WTC11 (cell line): ENCODE measurements around the gene IL16. TPM values are rescaled to one million over a fixed set of nuclear protein-coding genes. Genes with fewer than 3 reads are reported as not detected.

Experiments
- ATAC-seq: fragments of 200-7000 bp; cut with Tn5 transposase; 2 replicates; pipeline ENCODE4 v1.10.0; 2021; ENCODE audit warnings: mild to moderate bottlenecking, moderate library complexity
- CTCF ChIA-PET: fragments of 300-600 bp; sonication (Branson Sonifier 250); formaldehyde crosslinking; loops from one replicate; lab custom pipeline; 2021; ENCODE audit warnings: antibody characterized with exemption; lab: Charles Lee
- POLR2A ChIA-PET: fragments of 350-600 bp; sonication (Branson Sonifier 250); formaldehyde crosslinking; loops from one replicate; lab custom pipeline; 2021; ENCODE audit warnings: antibody characterized with exemption; lab: Charles Lee
- DNase-seq: peaks from one replicate; pipeline ENCODE4 v3.0.0; 2021; ENCODE audit warnings: low spot score
- H3K27ac Mint-ChIP-seq: 2 replicates; pipeline ENCODE4 v1.8.0; 2021; ENCODE audit warnings: mixed read lengths
- H3K27me3 Mint-ChIP-seq: 2 replicates; pipeline ENCODE4 v1.8.0; 2021; ENCODE audit warnings: low read depth, mild to moderate bottlenecking, moderate library complexity, mixed read lengths
- H3K36me3 Mint-ChIP-seq: 2 replicates; pipeline ENCODE4 v1.8.0; 2021; ENCODE audit warnings: mixed read lengths
- H3K4me1 Mint-ChIP-seq: 2 replicates; pipeline ENCODE4 v1.8.0; 2022; ENCODE audit warnings: mixed read lengths
- H3K4me3 Mint-ChIP-seq: 2 replicates; pipeline ENCODE4 v1.8.0; 2021; ENCODE audit warnings: mild to moderate bottlenecking, moderate library complexity, mixed read lengths
- H3K9me3 Mint-ChIP-seq: 2 replicates; pipeline ENCODE4 v1.8.0; 2021; ENCODE audit warnings: mixed read lengths
- ARID4B ChIP-seq: sonication (generic); formaldehyde crosslinking; IDR thresholded peaks from 2 replicates; pipeline ENCODE4 v1.8.0; 2023; ENCODE audit warnings: missing genetic modification reagents, mild to moderate bottlenecking, borderline replicate concordance
- CREM ChIP-seq: sonication (generic); formaldehyde crosslinking; IDR thresholded peaks from 2 replicates; pipeline ENCODE4 v1.8.1; 2022; ENCODE audit warnings: mild to moderate bottlenecking, missing genetic modification reagents, moderate library complexity
- E2F4 ChIP-seq: sonication (generic); formaldehyde crosslinking; IDR thresholded peaks from 2 replicates; pipeline ENCODE4 v1.8.1; 2022; ENCODE audit warnings: low read depth, mild to moderate bottlenecking, moderate library complexity, missing genetic modification reagents, borderline replicate concordance
- EMX1 ChIP-seq: fragments of 250-450 bp; sonication (Bioruptor Pico); IDR thresholded peaks from 2 replicates; pipeline ENCODE4 v1.8.0; 2021; ENCODE audit warnings: mild to moderate bottlenecking
- ESRRA ChIP-seq: sonication (generic); formaldehyde crosslinking; IDR thresholded peaks from 2 replicates; pipeline ENCODE4 v1.8.1; 2022; ENCODE audit warnings: mild to moderate bottlenecking, missing genetic modification reagents, borderline replicate concordance
- FOXJ3 ChIP-seq: sonication (generic); formaldehyde crosslinking; IDR thresholded peaks from 2 replicates; pipeline ENCODE4 v1.9.0; 2021; ENCODE audit warnings: missing genetic modification reagents, mild to moderate bottlenecking, borderline replicate concordance
- IRF2 ChIP-seq: sonication (generic); formaldehyde crosslinking; IDR thresholded peaks from 2 replicates; pipeline ENCODE4 v1.8.0; 2022; ENCODE audit warnings: low read depth, missing genetic modification reagents, borderline replicate concordance
- JAZF1 ChIP-seq: fragments of 250-450 bp; sonication (Bioruptor Pico); IDR thresholded peaks from 2 replicates; pipeline ENCODE4 v1.9.0; 2021; ENCODE audit warnings: moderate library complexity, mild to moderate bottlenecking, inconsistent platforms
- NR2C2 ChIP-seq: sonication (generic); formaldehyde crosslinking; IDR thresholded peaks from 2 replicates; pipeline ENCODE4 v1.8.0; 2022; ENCODE audit warnings: mild to moderate bottlenecking, missing genetic modification reagents
- RORB ChIP-seq: fragments of 250-450 bp; sonication (Bioruptor Pico); IDR thresholded peaks from 2 replicates; pipeline ENCODE4 v1.9.0; 2021; ENCODE audit warnings: mild to moderate bottlenecking
- SMAD3 ChIP-seq: sonication (generic); formaldehyde crosslinking; IDR thresholded peaks from 2 replicates; pipeline ENCODE4 v1.8.0; 2022; ENCODE audit warnings: missing genetic modification reagents, mild to moderate bottlenecking, borderline replicate concordance
- SMAD4 ChIP-seq: sonication (generic); formaldehyde crosslinking; IDR thresholded peaks from 2 replicates; pipeline ENCODE4 v1.8.0; 2022; ENCODE audit warnings: mild to moderate bottlenecking, missing genetic modification reagents
- SOX15 ChIP-seq: fragments of 250-450 bp; sonication (Bioruptor Pico); IDR thresholded peaks from 2 replicates; pipeline ENCODE4 v1.9.0; 2021; ENCODE audit warnings: mild to moderate bottlenecking
- SP1 ChIP-seq: sonication (generic); formaldehyde crosslinking; conservative IDR thresholded peaks from 2 replicates; pipeline ENCODE4 v1.8.1; 2022; ENCODE audit warnings: missing genetic modification reagents
- TCF7 ChIP-seq: sonication (generic); formaldehyde crosslinking; IDR thresholded peaks from 2 replicates; pipeline ENCODE4 v1.8.0; 2022; ENCODE audit warnings: mild to moderate bottlenecking, low read depth, missing genetic modification reagents, moderate library complexity
- TP53 ChIP-seq: sonication (generic); formaldehyde crosslinking; IDR thresholded peaks from 2 replicates; pipeline ENCODE4 v1.8.1; 2023; ENCODE audit warnings: mild to moderate bottlenecking, missing genetic modification reagents
- ZBTB43 ChIP-seq: sonication (generic); formaldehyde crosslinking; IDR thresholded peaks from 2 replicates; pipeline ENCODE4 v1.8.1; 2023; ENCODE audit warnings: mild to moderate bottlenecking, missing genetic modification reagents
- ZNF219 ChIP-seq: sonication (generic); formaldehyde crosslinking; IDR thresholded peaks from 2 replicates; pipeline ENCODE4 v1.8.0; 2023; ENCODE audit warnings: missing genetic modification reagents, mild to moderate bottlenecking, borderline replicate concordance
- total RNA-seq: library from RNA; stranded (reverse); gene quantifications from 3 replicates; pipeline ENCODE4 v1.2.3, GENCODE V29; 2021
- TF ChIP-seq, protein P1 (sequence below): sonication (generic); formaldehyde crosslinking; IDR thresholded peaks from 2 replicates; pipeline ENCODE4 v1.8.0; 2022; ENCODE audit warnings: mild to moderate bottlenecking, missing genetic modification reagents

IL16 gene
- total RNA-seq, 1 experiment from 2014 or later, result 0.61 TPM

- POLR2A ChIA-PET, result no interaction called here
- Mint-ChIP-seq H3K4me3 (no peak overlapping the region), H3K9me3 (no peaks in the 10 kb centered on the region), H3K36me3 (peaks cover 16% of the 10 kb centered on the region)
- CTCF ChIA-PET, result no interaction called here
- DNase-seq, result no peak
- TF ChIP-seq ZBTB43 (CRISPR knock-in tag) (no peak), JAZF1 (CRISPR knock-in tag) (no peak), RORB (CRISPR knock-in tag) (no peak), IRF2 (no peak), TP53 (no peak), CREM (CRISPR knock-in tag) (no peak), SP1 (CRISPR knock-in tag) (no peak), FOXJ3 (no peak), ARID4B (CRISPR knock-in tag) (no peak), SOX15 (CRISPR knock-in tag) (no peak), TCF7 (CRISPR knock-in tag) (no peak)
- TF ChIP-seq, all 79 proteins: peak for 0
- no peak for ATAC-seq
- Mint-ChIP-seq H3K27me3 (no peaks in the 10 kb centered on the region; the same call in 1 of the 2 replicates), H3K4me1 (no peaks in the 10 kb centered on the region), H3K27ac (no peak overlapping the region)
Measured at GRCh38 chr15:81317642-81318017, 121.0 kb downstream of the IL16 start.

DNA sequence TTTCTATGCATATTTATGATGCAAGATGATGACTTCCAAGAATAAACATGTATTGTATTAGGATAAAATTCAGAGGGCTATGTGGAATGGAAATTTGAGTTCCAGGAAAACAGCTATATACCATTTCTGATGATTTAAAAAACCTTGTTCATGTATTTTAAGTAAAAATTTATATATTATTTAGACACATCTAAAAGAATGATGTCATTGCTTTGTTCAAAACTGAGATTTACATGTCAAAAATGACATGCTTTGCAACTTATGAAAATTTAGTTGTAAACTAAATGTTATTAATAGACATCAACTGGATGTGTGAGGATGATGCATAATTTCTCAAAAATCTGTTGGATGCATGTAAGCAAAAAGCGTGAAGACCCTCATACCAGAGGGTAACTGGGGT, 125.0 kb downstream of the IL16 start:
- TF ChIP-seq SMAD4 (CRISPR knock-in tag) (no peak), NR2C2 (CRISPR knock-in tag) (no peak), RORB (CRISPR knock-in tag) (no peak), FOXJ3 (no peak), ZNF219 (CRISPR knock-in tag) (no peak), SMAD3 (CRISPR knock-in tag) (no peak), ARID4B (CRISPR knock-in tag) (no peak), E2F4 (no peak), SP1 (CRISPR knock-in tag) (no peak), ESRRA (no peak), EMX1 (no peak)
- TF ChIP-seq, protein P1, sequence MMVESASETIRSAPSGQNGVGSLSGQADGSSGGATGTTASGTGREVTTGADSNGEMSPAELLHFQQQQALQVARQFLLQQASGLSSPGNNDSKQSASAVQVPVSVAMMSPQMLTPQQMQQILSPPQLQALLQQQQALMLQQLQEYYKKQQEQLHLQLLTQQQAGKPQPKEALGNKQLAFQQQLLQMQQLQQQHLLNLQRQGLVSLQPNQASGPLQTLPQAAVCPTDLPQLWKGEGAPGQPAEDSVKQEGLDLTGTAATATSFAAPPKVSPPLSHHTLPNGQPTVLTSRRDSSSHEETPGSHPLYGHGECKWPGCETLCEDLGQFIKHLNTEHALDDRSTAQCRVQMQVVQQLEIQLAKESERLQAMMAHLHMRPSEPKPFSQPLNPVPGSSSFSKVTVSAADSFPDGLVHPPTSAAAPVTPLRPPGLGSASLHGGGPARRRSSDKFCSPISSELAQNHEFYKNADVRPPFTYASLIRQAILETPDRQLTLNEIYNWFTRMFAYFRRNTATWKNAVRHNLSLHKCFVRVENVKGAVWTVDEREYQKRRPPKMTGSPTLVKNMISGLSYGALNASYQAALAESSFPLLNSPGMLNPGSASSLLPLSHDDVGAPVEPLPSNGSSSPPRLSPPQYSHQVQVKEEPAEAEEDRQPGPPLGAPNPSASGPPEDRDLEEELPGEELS (CRISPR knock-in tag), result no peak
- H3K4me1 Mint-ChIP-seq, result peaks cover 11% of the 10 kb centered on the region
- peaks cover 12% of the 10 kb centered on the region for H3K27me3 Mint-ChIP-seq
- POLR2A ChIA-PET, result no interaction called here
- H3K9me3 Mint-ChIP-seq, result no peaks in the 10 kb centered on the region
- H3K27ac Mint-ChIP-seq, result no peak overlapping the region
- ATAC-seq, result no peak
- CTCF ChIA-PET, result no interaction called here
- DNase-seq, result no peak
- H3K4me3 Mint-ChIP-seq, result no peak overlapping the region
- H3K36me3 Mint-ChIP-seq, result peaks cover 13% of the 10 kb centered on the region
